HS-5 (cell line): ENCODE data around the gene ZNF132.
A peak's percentile ranks its signal among the peaks of the same experiment; 100 is the strongest.

ENCODE experiments used
- DNase-seq: peaks from one replicate; pipeline ENCODE4 v3.0.0-alpha.2; 2012; ENCODE audit warnings: low read depth

Gene ZNF132

GRCh38 chr19:58386576-58387337 lies 53.2 kb downstream of the ZNF132 start, which contains the start of gene RPS5:
TSS of gene RPS5 (plus strand) at chr19:58387269. CDS start at chr19:58388138, 869 bp downstream.
- peak; percentile 96 for DNase-seq

DNA sequence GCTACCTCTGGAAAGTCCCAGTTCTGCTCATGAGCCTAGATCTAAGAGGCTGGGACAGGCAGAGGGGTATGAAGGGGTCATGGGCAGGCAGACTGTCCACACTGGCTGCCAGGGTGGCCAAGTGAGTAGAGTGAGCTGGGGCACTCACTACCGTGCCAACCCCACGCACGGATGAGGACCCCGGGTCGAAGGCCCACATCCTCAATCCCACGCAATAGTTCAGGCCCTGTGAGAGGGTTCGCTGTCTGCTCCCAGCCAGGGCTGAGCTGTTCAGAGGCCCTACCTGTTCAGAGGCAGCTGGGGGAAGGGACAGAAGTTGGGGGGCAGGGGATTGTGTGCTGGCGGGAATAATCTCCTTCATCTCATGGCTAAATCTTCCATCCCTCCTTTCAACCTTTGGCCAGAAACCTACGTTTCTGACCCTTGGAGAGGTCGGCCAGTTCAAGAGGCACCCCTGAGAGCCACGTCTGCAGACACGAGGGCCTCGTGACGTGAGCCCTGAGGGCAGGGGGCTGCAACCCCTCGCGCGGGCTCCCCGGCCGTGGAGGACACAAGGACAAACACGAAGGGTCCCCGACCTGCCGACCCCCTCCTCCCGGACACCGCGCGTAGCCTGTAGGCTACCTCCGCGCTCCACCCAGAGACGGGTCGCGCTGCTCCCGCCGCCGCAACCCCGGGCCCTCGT lies 53.9 kb downstream of the ZNF132 start:
- DNase-seq = no peak

DNA sequence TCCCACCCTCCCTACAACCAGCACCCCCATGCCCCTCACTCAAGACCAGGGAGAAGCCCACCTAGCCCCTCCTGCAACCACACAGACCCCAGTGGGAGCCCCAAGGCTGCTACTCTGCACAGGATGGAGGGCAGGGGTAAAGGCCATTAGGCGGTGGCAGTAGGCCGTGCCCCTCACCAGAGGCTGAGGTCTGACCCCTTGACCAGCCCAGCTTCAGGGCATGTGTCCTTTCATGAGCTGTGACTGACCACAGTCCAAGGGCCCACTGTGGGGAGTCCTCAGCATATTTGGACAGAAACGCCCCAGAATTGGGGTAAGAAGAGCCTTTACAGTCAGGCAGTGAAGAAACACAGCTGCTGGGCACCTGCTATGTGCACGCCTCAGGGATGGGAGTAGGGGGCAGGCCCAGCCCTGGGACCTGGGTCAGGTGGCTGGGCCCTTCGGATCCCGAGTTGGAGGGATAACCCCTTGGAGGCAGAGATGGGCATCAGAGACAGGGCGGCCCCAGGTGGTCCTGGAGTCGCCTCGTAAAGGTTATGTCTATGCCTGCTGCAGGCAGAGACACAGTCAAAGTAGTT lies 54.6 kb downstream of the ZNF132 start:
- DNase-seq = no peak

GRCh38 chr19:58382997-58383603 lies 56.9 kb downstream of the ZNF132 start:
- no peak for DNase-seq
